Trophoblast cell (in vitro differentiated cells and primary cell): Measurements from ENCODE around the gene TCP11L1.

Experiments used
- DNase-seq, 2 donors: peaks; one replicate each; pipeline ENCODE4 v3.0.0-alpha.2; 2016
- H2AFZ ChIP-seq: 2 replicates; pipeline ENCODE4 v1.6.1; 2013; ENCODE audit warnings: low read length, moderate library complexity, mild to moderate bottlenecking; ENCODE audit not compliant: insufficient read depth, poor library complexity
- H2AK5ac ChIP-seq: 2 replicates; pipeline ENCODE4 v1.6.1; 2013; ENCODE audit warnings: mild to moderate bottlenecking, low read length
- H2BK120ac ChIP-seq: 2 replicates; pipeline ENCODE4 v1.6.1; 2013; ENCODE audit warnings: low read length, mild to moderate bottlenecking, moderate library complexity; ENCODE audit not compliant: insufficient read depth, poor library complexity
- H2BK12ac ChIP-seq: 2 replicates; pipeline ENCODE4 v1.6.1; 2013; ENCODE audit warnings: mild to moderate bottlenecking, low read length, moderate library complexity
- H2BK5ac ChIP-seq: 2 replicates; pipeline ENCODE4 v1.6.1; 2013; ENCODE audit warnings: low read length, low read depth, moderate library complexity, mild to moderate bottlenecking; ENCODE audit not compliant: poor library complexity
- H3K14ac ChIP-seq: 2 replicates; pipeline ENCODE4 v1.6.1; 2013; ENCODE audit warnings: mild to moderate bottlenecking, low read length
- H3K18ac ChIP-seq: 2 replicates; pipeline ENCODE4 v1.6.1; 2013; ENCODE audit warnings: mild to moderate bottlenecking, low read length
- H3K23ac ChIP-seq: 2 replicates; pipeline ENCODE4 v1.6.1; 2013; ENCODE audit warnings: low read length
- H3K27ac ChIP-seq: 2 replicates; pipeline ENCODE4 v1.5.1; 2013; ENCODE audit warnings: low read depth, mild to moderate bottlenecking, inconsistent platforms, low read length, moderate library complexity
- H3K27me3 ChIP-seq: 2 replicates; pipeline ENCODE4 v1.6.1; 2013; ENCODE audit warnings: inconsistent platforms, mild to moderate bottlenecking, low read length, moderate library complexity; ENCODE audit not compliant: insufficient read depth
- H3K36me3 ChIP-seq, 2 experiments: 1 replicate in 1 of 2; 2 replicates in 1 of 2; pipeline ENCODE4 v1.6.1; 2013; ENCODE audit warnings: low read length in 2 of 2, mild to moderate bottlenecking in 2 of 2, moderate library complexity in 1 of 2; ENCODE audit not compliant: insufficient read depth in 2 of 2, control insufficient read depth in 1 of 2
- H3K4ac ChIP-seq: 2 replicates; pipeline ENCODE4 v1.6.1; 2013; ENCODE audit warnings: low read depth, mild to moderate bottlenecking, low read length, moderate library complexity
- H3K4me1 ChIP-seq, 2 experiments: 1 replicate in 1 of 2; 2 replicates in 1 of 2; pipeline ENCODE4 v1.6.1; 2013; ENCODE audit warnings: low read length in 2 of 2, mild to moderate bottlenecking in 2 of 2, moderate library complexity in 1 of 2; ENCODE audit not compliant: insufficient read depth in 2 of 2, control insufficient read depth in 1 of 2
- H3K4me2 ChIP-seq: 2 replicates; pipeline ENCODE4 v1.6.1; 2013; ENCODE audit warnings: inconsistent platforms, mild to moderate bottlenecking, low read length, moderate library complexity
- H3K4me3 ChIP-seq: 2 replicates; pipeline ENCODE4 v1.5.1; 2013; ENCODE audit warnings: mild to moderate bottlenecking, low read depth, low read length, inconsistent platforms
- H3K79me1 ChIP-seq: one replicate; pipeline ENCODE4 v1.6.1; 2013; ENCODE audit warnings: low read length
- H3K79me2 ChIP-seq: 2 replicates; pipeline ENCODE4 v1.6.1; 2013; ENCODE audit warnings: low read length, mild to moderate bottlenecking; ENCODE audit not compliant: control insufficient read depth, insufficient read depth, poor library complexity
- H3K9ac ChIP-seq: 2 replicates; pipeline ENCODE4 v1.6.1; 2013; ENCODE audit warnings: mild to moderate bottlenecking, low read length
- H3K9me3 ChIP-seq: 2 replicates; pipeline ENCODE4 v1.6.1; 2013; ENCODE audit warnings: low read depth, mild to moderate bottlenecking, control low read depth, inconsistent platforms, low read length; ENCODE audit not compliant: insufficient read depth
- H4K12ac ChIP-seq: 2 replicates; pipeline ENCODE4 v1.6.1; 2013; ENCODE audit warnings: low read depth, mild to moderate bottlenecking, low read length, moderate library complexity
- H4K8ac ChIP-seq: 2 replicates; pipeline ENCODE4 v1.6.1; 2013; ENCODE audit warnings: low read depth, mild to moderate bottlenecking, low read length, moderate library complexity
- H4K91ac ChIP-seq: one replicate; pipeline ENCODE4 v1.6.1; 2013; ENCODE audit warnings: low read depth, mild to moderate bottlenecking, low read length, moderate library complexity
- WGBS: extraction: QIAGEN DNeasy Blood & Tissue Kit; methylation state at CpG from one replicate; pipeline ENCODE4 v1.1.7; 2013; ENCODE audit warnings: missing lambda C conversion rate; ENCODE audit not compliant: insufficient read length, insufficient coverage; ENCODE audit errors: extremely low coverage; 5-methylcytosine and 5-hydroxymethylcytosine counted together

Gene TCP11L1

DNA sequence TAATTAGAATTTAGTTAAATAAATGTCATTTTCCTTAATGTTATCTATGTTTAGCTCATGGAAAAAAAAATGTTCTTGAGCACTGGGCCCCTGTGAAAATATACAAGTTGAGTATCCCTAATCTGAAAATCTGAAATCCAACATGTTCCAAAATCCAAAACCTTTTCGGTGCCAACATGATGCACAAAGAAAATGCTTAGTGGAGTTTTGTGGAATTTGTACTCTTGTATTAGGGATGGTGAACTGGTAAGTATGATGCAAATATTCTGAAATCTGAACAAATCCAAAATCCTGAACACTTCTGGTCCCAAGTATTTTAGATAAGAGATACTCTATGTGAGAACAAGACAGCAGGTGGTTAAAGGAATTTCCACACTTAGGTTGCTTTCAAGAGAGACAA, 44.5 kb downstream of the TCP11L1 start:
- no peak overlapping the region for H3K18ac ChIP-seq
- peaks cover 27 to 35% of the 10 kb centered on the region in 2 experiments for H3K36me3 ChIP-seq
- H3K79me1 ChIP-seq = no peaks in the 10 kb centered on the region
- no peak overlapping the region for H3K4me2 ChIP-seq
- H3K23ac ChIP-seq = no peak overlapping the region
- H2AK5ac ChIP-seq = no peak overlapping the region
- H3K9me3 ChIP-seq = no peaks in the 10 kb centered on the region
- no peak overlapping the region for H4K91ac ChIP-seq
- H2BK12ac ChIP-seq = no peak overlapping the region
- DNase-seq = no peak
- H3K14ac ChIP-seq = no peak overlapping the region
- no peak overlapping the region for H2BK120ac ChIP-seq
- H2AFZ ChIP-seq = no peak overlapping the region
- H3K79me2 ChIP-seq = no peaks in the 10 kb centered on the region
- H2BK5ac ChIP-seq = no peak overlapping the region
- WGBS = no CpG with 5 or more reads among the region's 1 CpG
- no peak overlapping the region for H3K4ac ChIP-seq
- H3K4me1 ChIP-seq = peaks cover 0 to 2% of the 10 kb centered on the region in 2 experiments
- H4K12ac ChIP-seq = no peak overlapping the region
- H3K4me3 ChIP-seq = no peak overlapping the region
- no peak overlapping the region for H3K27ac ChIP-seq
- H4K8ac ChIP-seq = no peak overlapping the region
- no peaks in the 10 kb centered on the region for H3K27me3 ChIP-seq
- no peak overlapping the region for H3K9ac ChIP-seq

DNA sequence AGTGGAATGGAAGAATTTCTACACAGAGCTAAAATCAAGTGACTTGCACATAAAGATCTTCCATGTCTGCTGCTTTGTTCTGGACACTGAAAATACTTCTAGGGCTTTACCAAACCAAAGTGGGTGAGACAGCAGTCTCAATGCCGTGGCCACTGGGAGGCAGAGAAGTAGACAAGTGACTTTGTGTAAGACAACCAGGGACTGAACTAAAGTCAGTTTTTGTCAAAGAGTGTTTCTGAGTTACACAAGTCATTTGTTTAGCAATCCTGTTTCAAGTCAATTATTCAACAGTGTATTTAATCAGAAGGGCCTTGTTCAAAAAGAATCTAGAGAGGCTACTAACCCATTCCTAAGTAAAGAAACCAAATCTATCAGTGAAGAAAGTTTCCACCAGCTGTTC, 46.6 kb downstream of the TCP11L1 start:
- no peak overlapping the region for H3K4ac ChIP-seq
- H4K91ac ChIP-seq = no peak overlapping the region
- no peak overlapping the region for H3K18ac ChIP-seq
- no peak overlapping the region for H2BK120ac ChIP-seq
- H2BK5ac ChIP-seq = no peak overlapping the region
- WGBS = no CpG with 5 or more reads among the region's 1 CpG
- H3K4me3 ChIP-seq = no peak overlapping the region
- no peak overlapping the region for H3K14ac ChIP-seq
- no peaks in the 10 kb centered on the region for H3K79me2 ChIP-seq
- no peak overlapping the region for H3K4me2 ChIP-seq
- no peak overlapping the region for H3K9ac ChIP-seq
- no peak overlapping the region for H2BK12ac ChIP-seq
- peaks cover 22 to 25% of the 10 kb centered on the region in 2 experiments for H3K36me3 ChIP-seq
- H4K12ac ChIP-seq = no peak overlapping the region
- no peaks in the 10 kb centered on the region for H3K4me1 ChIP-seq
- no peaks in the 10 kb centered on the region for H3K9me3 ChIP-seq
- no peak overlapping the region for H3K27ac ChIP-seq
- no peak overlapping the region for H3K23ac ChIP-seq
- no peak overlapping the region for H4K8ac ChIP-seq
- H3K27me3 ChIP-seq = no peaks in the 10 kb centered on the region
- no peak overlapping the region for H2AFZ ChIP-seq
- no peak for DNase-seq
- no peaks in the 10 kb centered on the region for H3K79me1 ChIP-seq
- no peak overlapping the region for H2AK5ac ChIP-seq

GRCh38 chr11:33089776-33090175, 50.4 kb downstream of the TCP11L1 start:
- no peak overlapping the region for H4K8ac ChIP-seq
- DNase-seq = no peak
- no peak overlapping the region for H3K4me2 ChIP-seq
- no peak overlapping the region for H3K18ac ChIP-seq
- no peak overlapping the region for H2BK5ac ChIP-seq
- no peak overlapping the region for H4K91ac ChIP-seq
- H3K79me2 ChIP-seq = no peaks in the 10 kb centered on the region
- no peak overlapping the region for H3K14ac ChIP-seq
- H3K27ac ChIP-seq = no peak overlapping the region
- no peak overlapping the region for H3K4me3 ChIP-seq
- no peak overlapping the region for H4K12ac ChIP-seq
- no peak overlapping the region for H2AK5ac ChIP-seq
- no peak overlapping the region for H3K4ac ChIP-seq
- H3K27me3 ChIP-seq = no peaks in the 10 kb centered on the region
- H3K9ac ChIP-seq = no peak overlapping the region
- H2BK12ac ChIP-seq = no peak overlapping the region
- no peak overlapping the region for H3K23ac ChIP-seq
- H2AFZ ChIP-seq = no peak overlapping the region
- no peaks in the 10 kb centered on the region for H3K79me1 ChIP-seq
- no peaks in the 10 kb centered on the region for H3K9me3 ChIP-seq
- no peaks in the 10 kb centered on the region for H3K4me1 ChIP-seq
- peaks cover 11 to 13% of the 10 kb centered on the region in 2 experiments for H3K36me3 ChIP-seq
- no peak overlapping the region for H2BK120ac ChIP-seq

DNA sequence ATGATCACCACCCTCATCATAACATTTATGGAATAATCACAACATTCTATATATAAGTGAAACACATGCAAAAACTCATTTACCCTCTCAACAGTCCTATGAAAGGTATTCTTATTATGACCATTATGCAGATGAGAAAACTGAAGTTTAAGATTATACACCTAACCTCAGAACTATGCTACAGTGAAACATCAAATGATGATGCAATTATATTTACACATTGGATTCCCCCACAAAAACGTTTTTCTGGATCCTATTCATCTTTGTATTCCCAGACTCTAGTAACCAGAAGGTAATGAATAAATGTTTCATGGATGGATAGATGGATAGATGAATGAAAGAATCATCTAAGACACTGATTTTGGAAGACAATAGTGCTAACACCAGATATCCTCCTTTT, 54.8 kb downstream of the TCP11L1 start:
- H3K4me1 ChIP-seq = no peaks in the 10 kb centered on the region
- no peak overlapping the region for H4K12ac ChIP-seq
- no peak overlapping the region for H4K91ac ChIP-seq
- H2AK5ac ChIP-seq = no peak overlapping the region
- H3K4me2 ChIP-seq = no peak overlapping the region
- no peak for DNase-seq
- H2BK5ac ChIP-seq = no peak overlapping the region
- H3K36me3 ChIP-seq = peaks cover 4 to 5% of the 10 kb centered on the region in 2 experiments
- no peaks in the 10 kb centered on the region for H3K27me3 ChIP-seq
- no peak overlapping the region for H2BK120ac ChIP-seq
- no peak overlapping the region for H3K4me3 ChIP-seq
- H2AFZ ChIP-seq = no peak overlapping the region
- no peaks in the 10 kb centered on the region for H3K9me3 ChIP-seq
- H3K27ac ChIP-seq = no peak overlapping the region
- WGBS = no CpG with 5 or more reads among the region's 1 CpG
- no peak overlapping the region for H3K14ac ChIP-seq
- H3K79me1 ChIP-seq = no peaks in the 10 kb centered on the region
- H3K18ac ChIP-seq = no peak overlapping the region
- H3K4ac ChIP-seq = no peak overlapping the region
- no peak overlapping the region for H3K9ac ChIP-seq
- H2BK12ac ChIP-seq = no peak overlapping the region
- no peak overlapping the region for H3K23ac ChIP-seq
- H4K8ac ChIP-seq = no peak overlapping the region
- no peaks in the 10 kb centered on the region for H3K79me2 ChIP-seq

DNA sequence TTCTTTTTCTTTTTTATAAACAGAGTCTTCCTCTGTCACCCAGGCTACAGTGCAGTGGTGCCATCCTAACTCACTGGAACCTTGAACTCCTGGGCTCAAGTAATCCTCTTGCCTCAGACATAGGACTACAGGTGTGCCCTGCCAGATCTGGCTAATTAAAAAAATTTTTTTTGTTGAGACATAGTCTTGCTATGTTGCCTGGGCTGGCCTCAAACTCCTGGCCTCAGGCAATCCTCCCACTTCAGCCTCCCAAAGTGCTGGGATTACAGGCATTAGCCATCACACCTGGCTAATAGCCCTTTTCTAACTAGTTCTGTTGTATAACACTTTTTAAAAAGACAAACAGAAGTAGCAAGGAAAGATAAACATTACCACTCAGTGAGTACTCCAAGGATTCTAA, 64.5 kb downstream of the TCP11L1 start:
- Histone ChIP-seq H3K27ac (no peak overlapping the region), H3K4me1 (no peaks in the 10 kb centered on the region), H3K9ac (no peak overlapping the region), H3K27me3 (no peaks in the 10 kb centered on the region), H3K79me2 (no peaks in the 10 kb centered on the region), H3K4me3 (no peak overlapping the region), H3K36me3 (peaks cover 10 to 15% of the 10 kb centered on the region in 2 experiments), H2AFZ (no peak overlapping the region), H3K4ac (no peak overlapping the region), H3K14ac (no peak overlapping the region), H2BK12ac (no peak overlapping the region), H2BK5ac (no peak overlapping the region), H2BK120ac (no peak overlapping the region), H2AK5ac (no peak overlapping the region), H3K23ac (no peak overlapping the region), H4K12ac (no peak overlapping the region), H4K8ac (no peak overlapping the region), H3K79me1 (no peaks in the 10 kb centered on the region), H3K9me3 (no peaks in the 10 kb centered on the region), H4K91ac (no peak overlapping the region), H3K4me2 (no peak overlapping the region), H3K18ac (no peak overlapping the region)
- DNase-seq = peak; percentile 79 to 86
